Neural cell (in vitro differentiated cells): ENCODE results near the gene KRR1. TPM values are rescaled to one million over a fixed set of nuclear protein-coding genes. Genes with fewer than 3 reads are reported as not detected.

Experiments
- H2AFZ ChIP-seq: fragments of 200-600, 300-800 bp; sonication (generic), shearing (Covaris generic); 2 replicates; pipeline ENCODE4 v1.6.0; 2014; ENCODE audit warnings: low read depth, mild to moderate bottlenecking, antibody characterized with exemption, low read length, moderate library complexity
- H3F3A ChIP-seq: fragments of 200-600 bp; shearing (Covaris generic); 2 replicates; pipeline ENCODE4 v1.6.1; 2016; ENCODE audit warnings: mild to moderate bottlenecking, moderate library complexity, mixed read lengths, antibody characterized with exemption, low read length; ENCODE audit not compliant: insufficient read depth, poor library complexity, severe bottlenecking
- H3K27ac ChIP-seq: fragments of 200-600, 300-800 bp; sonication (generic), shearing (Covaris generic); 2 replicates; pipeline ENCODE4 v1.5.1; 2014; ENCODE audit warnings: mild to moderate bottlenecking, low read length, moderate library complexity
- H3K27me3 ChIP-seq: fragments of 300-800, 200-600 bp; sonication (generic), shearing (Covaris generic); 2 replicates; pipeline ENCODE4 v1.6.0; 2014; ENCODE audit warnings: mild to moderate bottlenecking, low read depth, low read length, moderate library complexity; ENCODE audit not compliant: insufficient read depth
- H3K36me3 ChIP-seq: fragments of 300-800, 200-600 bp; sonication (generic), shearing (Covaris generic); 2 replicates; pipeline ENCODE4 v1.5.1; 2014; ENCODE audit warnings: mild to moderate bottlenecking, antibody characterized with exemption, low read length, moderate library complexity; ENCODE audit not compliant: insufficient read depth
- H3K4me2 ChIP-seq: fragments of 300-800, 200-600 bp; sonication (generic), shearing (Covaris generic); 2 replicates; pipeline ENCODE4 v1.6.0; 2014; ENCODE audit warnings: mild to moderate bottlenecking, low read length
- H3K4me3 ChIP-seq: fragments of 300-800, 200-600 bp; sonication (generic), shearing (Covaris generic); 2 replicates; pipeline ENCODE4 v1.5.1; 2014; ENCODE audit warnings: mild to moderate bottlenecking, low read length, moderate library complexity
- H3K79me2 ChIP-seq: fragments of 200-600 bp; shearing (Covaris generic); replicated peaks from 2 replicates; pipeline ENCODE4 v1.6.0; 2014; ENCODE audit warnings: mild to moderate bottlenecking, low read length, moderate library complexity; ENCODE audit not compliant: insufficient read depth
- H3K9ac ChIP-seq: fragments of 300-800, 200-600 bp; sonication (generic), shearing (Covaris generic); 2 replicates; pipeline ENCODE4 v1.6.1; 2016; ENCODE audit warnings: mild to moderate bottlenecking, low read length, mixed read lengths
- H3K9me2 ChIP-seq: fragments of 200-600 bp; shearing (Covaris generic); 2 replicates; pipeline ENCODE4 v1.6.1; 2016; ENCODE audit warnings: mild to moderate bottlenecking, low read length, mixed read lengths; ENCODE audit not compliant: insufficient read depth
- H3K9me3 ChIP-seq: fragments of 200-600, 300-800 bp; sonication (generic), shearing (Covaris generic); 2 replicates; pipeline ENCODE4 v1.6.1; 2016; ENCODE audit warnings: mild to moderate bottlenecking, mixed run types, low read length, moderate library complexity, mixed read lengths
- H4K20me1 ChIP-seq: fragments of 200-600 bp; shearing (Covaris generic); 2 replicates; pipeline ENCODE4 v1.6.1; 2016; ENCODE audit warnings: mild to moderate bottlenecking, mixed run types; ENCODE audit not compliant: insufficient read depth
- EP300 ChIP-seq: fragments of 450-650 bp; conservative IDR thresholded peaks from 2 replicates; pipeline ENCODE4 v1.6.1; 2014; ENCODE audit warnings: antibody characterized with exemption, mild to moderate bottlenecking, moderate library complexity; ENCODE audit not compliant: poor library complexity, severe bottlenecking
- EZH2 ChIP-seq: fragments of 200-600, 300-800 bp; shearing (Covaris generic), sonication (generic); IDR thresholded peaks from 2 replicates; pipeline ENCODE4 v1.6.1; 2014; ENCODE audit warnings: antibody characterized with exemption, low read length, borderline replicate concordance, mild to moderate bottlenecking; ENCODE audit not compliant: insufficient read depth, poor library complexity, severe bottlenecking
- MXI1 ChIP-seq: fragments of 450-650 bp; conservative IDR thresholded peaks from 2 replicates; pipeline ENCODE4 v1.6.1; 2014; ENCODE audit warnings: antibody characterized with exemption, mild to moderate bottlenecking; ENCODE audit not compliant: poor library complexity, severe bottlenecking
- POLR2AphosphoS5 ChIP-seq: IDR thresholded peaks from 2 replicates; pipeline ENCODE4 v1.6.1; 2012
- RAD21 ChIP-seq: fragments of 450-650 bp; conservative IDR thresholded peaks from 2 replicates; pipeline ENCODE4 v1.6.1; 2014; ENCODE audit warnings: antibody characterized with exemption, mild to moderate bottlenecking, moderate library complexity
- SMC3 ChIP-seq: fragments of 450-650 bp; conservative IDR thresholded peaks from 2 replicates; pipeline ENCODE4 v1.6.1; 2014; ENCODE audit warnings: antibody characterized with exemption, mild to moderate bottlenecking, moderate library complexity; ENCODE audit not compliant: poor library complexity
- TAF1 ChIP-seq: IDR thresholded peaks from 2 replicates; pipeline ENCODE4 v1.6.1; 2012; ENCODE audit warnings: low read depth
- polyA plus RNA-seq: library from polyadenylated mRNA; depleted of rRNA; stranded (reverse); fragments of >200 nt; gene quantifications from 2 replicates; pipeline ENCODE4 v1.2.3, GENCODE V29; 2014
- TF ChIP-seq, protein P1 (sequence below): IDR thresholded peaks from 2 replicates; pipeline ENCODE4 v1.6.1; 2012; ENCODE audit warnings: borderline replicate concordance
- TF ChIP-seq, protein P2 (sequence below): fragments of 450-650 bp; IDR thresholded peaks from 2 replicates; pipeline ENCODE4 v1.5.1; 2014; ENCODE audit warnings: antibody characterized with exemption, mild to moderate bottlenecking, moderate library complexity; ENCODE audit not compliant: poor library complexity, severe bottlenecking

KRR1 gene
- polyA plus RNA-seq, 1 donor from 2014 or later: 74.5 TPM

DNA sequence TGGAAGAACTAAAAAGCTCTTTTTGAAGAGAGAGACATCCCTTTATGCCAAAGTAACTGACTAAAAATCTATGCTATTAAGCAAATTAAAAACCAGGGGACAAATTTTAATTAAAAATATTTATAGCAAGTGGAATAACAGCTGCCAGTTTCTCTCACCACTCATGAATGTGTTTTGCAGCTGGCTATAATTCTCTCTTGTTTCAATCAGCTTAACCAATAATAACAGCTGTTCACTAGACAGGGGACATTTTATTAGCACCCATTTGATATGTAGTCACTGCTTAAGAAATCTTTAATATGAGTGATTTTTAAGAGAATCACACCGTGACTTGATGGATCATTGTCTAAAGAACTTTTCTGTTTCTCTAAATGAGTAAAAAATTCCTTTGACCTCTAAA lies 34.2 kb upstream of the KRR1 start:
- no peaks in the 10 kb centered on the region for H3K27me3 ChIP-seq
- H3K36me3 ChIP-seq: no peaks in the 10 kb centered on the region
- H2AFZ ChIP-seq: no peak overlapping the region
- no peaks in the 10 kb centered on the region for H3K79me2 ChIP-seq
- no peaks in the 10 kb centered on the region for H4K20me1 ChIP-seq
- no peaks in the 10 kb centered on the region for H3K9me3 ChIP-seq
- no peaks in the 10 kb centered on the region for H3F3A ChIP-seq
- H3K27ac ChIP-seq: no peak overlapping the region
- H3K9ac ChIP-seq: no peak overlapping the region
- H3K4me3 ChIP-seq: no peak overlapping the region
- no peak for TF ChIP-seq SMC3
- no peak for TF ChIP-seq POLR2AphosphoS5
- TF ChIP-seq RAD21: no peak
- TF ChIP-seq, protein P1, sequence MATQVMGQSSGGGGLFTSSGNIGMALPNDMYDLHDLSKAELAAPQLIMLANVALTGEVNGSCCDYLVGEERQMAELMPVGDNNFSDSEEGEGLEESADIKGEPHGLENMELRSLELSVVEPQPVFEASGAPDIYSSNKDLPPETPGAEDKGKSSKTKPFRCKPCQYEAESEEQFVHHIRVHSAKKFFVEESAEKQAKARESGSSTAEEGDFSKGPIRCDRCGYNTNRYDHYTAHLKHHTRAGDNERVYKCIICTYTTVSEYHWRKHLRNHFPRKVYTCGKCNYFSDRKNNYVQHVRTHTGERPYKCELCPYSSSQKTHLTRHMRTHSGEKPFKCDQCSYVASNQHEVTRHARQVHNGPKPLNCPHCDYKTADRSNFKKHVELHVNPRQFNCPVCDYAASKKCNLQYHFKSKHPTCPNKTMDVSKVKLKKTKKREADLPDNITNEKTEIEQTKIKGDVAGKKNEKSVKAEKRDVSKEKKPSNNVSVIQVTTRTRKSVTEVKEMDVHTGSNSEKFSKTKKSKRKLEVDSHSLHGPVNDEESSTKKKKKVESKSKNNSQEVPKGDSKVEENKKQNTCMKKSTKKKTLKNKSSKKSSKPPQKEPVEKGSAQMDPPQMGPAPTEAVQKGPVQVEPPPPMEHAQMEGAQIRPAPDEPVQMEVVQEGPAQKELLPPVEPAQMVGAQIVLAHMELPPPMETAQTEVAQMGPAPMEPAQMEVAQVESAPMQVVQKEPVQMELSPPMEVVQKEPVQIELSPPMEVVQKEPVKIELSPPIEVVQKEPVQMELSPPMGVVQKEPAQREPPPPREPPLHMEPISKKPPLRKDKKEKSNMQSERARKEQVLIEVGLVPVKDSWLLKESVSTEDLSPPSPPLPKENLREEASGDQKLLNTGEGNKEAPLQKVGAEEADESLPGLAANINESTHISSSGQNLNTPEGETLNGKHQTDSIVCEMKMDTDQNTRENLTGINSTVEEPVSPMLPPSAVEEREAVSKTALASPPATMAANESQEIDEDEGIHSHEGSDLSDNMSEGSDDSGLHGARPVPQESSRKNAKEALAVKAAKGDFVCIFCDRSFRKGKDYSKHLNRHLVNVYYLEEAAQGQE: no peak
- TF ChIP-seq, protein P2, sequence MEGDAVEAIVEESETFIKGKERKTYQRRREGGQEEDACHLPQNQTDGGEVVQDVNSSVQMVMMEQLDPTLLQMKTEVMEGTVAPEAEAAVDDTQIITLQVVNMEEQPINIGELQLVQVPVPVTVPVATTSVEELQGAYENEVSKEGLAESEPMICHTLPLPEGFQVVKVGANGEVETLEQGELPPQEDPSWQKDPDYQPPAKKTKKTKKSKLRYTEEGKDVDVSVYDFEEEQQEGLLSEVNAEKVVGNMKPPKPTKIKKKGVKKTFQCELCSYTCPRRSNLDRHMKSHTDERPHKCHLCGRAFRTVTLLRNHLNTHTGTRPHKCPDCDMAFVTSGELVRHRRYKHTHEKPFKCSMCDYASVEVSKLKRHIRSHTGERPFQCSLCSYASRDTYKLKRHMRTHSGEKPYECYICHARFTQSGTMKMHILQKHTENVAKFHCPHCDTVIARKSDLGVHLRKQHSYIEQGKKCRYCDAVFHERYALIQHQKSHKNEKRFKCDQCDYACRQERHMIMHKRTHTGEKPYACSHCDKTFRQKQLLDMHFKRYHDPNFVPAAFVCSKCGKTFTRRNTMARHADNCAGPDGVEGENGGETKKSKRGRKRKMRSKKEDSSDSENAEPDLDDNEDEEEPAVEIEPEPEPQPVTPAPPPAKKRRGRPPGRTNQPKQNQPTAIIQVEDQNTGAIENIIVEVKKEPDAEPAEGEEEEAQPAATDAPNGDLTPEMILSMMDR: no peak
- no peak for TF ChIP-seq EP300
- TF ChIP-seq EZH2: no peak
- TF ChIP-seq TAF1: no peak
- TF ChIP-seq MXI1: no peak
- H3K4me2 ChIP-seq: no peak overlapping the region
- H3K9me2 ChIP-seq: no peaks in the 10 kb centered on the region

DNA sequence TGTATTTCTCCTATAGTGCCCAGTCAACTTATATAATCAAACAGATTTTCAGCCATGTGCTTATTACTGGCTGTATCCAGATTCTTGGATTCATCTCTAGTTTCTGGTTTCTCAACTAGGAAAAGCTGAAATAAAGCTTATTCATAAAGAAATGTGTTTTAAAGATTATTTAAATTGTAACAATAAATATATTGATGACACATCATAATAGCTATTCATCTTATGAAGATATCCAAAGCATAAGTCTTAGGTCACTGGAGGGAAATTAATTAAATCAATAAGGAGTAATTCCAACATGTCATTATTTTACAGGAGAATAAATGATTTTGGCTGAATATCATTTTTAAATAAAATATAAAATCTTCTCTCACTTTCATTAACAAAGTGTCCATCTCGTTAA lies 32.1 kb upstream of the KRR1 start:
- no peaks in the 10 kb centered on the region for H3K79me2 ChIP-seq
- H3K27me3 ChIP-seq: no peaks in the 10 kb centered on the region
- H3K9me3 ChIP-seq: no peaks in the 10 kb centered on the region
- H3K27ac ChIP-seq: no peak overlapping the region
- no peak overlapping the region for H3K9ac ChIP-seq
- H3K9me2 ChIP-seq: no peaks in the 10 kb centered on the region
- H2AFZ ChIP-seq: no peak overlapping the region
- no peaks in the 10 kb centered on the region for H4K20me1 ChIP-seq
- no peaks in the 10 kb centered on the region for H3K36me3 ChIP-seq
- H3F3A ChIP-seq: no peaks in the 10 kb centered on the region
- no peak overlapping the region for H3K4me2 ChIP-seq
- TF ChIP-seq RAD21 (no peak), SMC3 (no peak), EP300 (no peak), EZH2 (no peak), MXI1 (no peak), POLR2AphosphoS5 (no peak), TAF1 (no peak)
- TF ChIP-seq, protein P2: no peak
- TF ChIP-seq, protein P1: no peak
- no peak overlapping the region for H3K4me3 ChIP-seq
